IPS DF 6.9 (cell line): ENCODE measurements around the gene SAC3D1.

Source experiments
- DNase-seq: peaks from one replicate; pipeline ENCODE4 v3.0.0-alpha.2; 2013; ENCODE audit warnings: low read depth, low spot score
- H3K27ac ChIP-seq: one replicate; pipeline ENCODE4 v1.5.1; 2013; ENCODE audit warnings: low read length, control low read depth
- H3K27me3 ChIP-seq: 2 replicates; pipeline ENCODE4 v1.6.1; 2013; ENCODE audit warnings: mild to moderate bottlenecking, low read length; ENCODE audit not compliant: control insufficient read depth, insufficient read depth
- H3K36me3 ChIP-seq: 2 replicates; pipeline ENCODE4 v1.6.1; 2013; ENCODE audit warnings: low read length; ENCODE audit not compliant: control insufficient read depth, insufficient read depth
- H3K4me1 ChIP-seq: 2 replicates; pipeline ENCODE4 v1.6.1; 2013; ENCODE audit warnings: low read length; ENCODE audit not compliant: control insufficient read depth, insufficient read depth
- H3K4me3 ChIP-seq: 2 replicates; pipeline ENCODE4 v1.5.1; 2013; ENCODE audit warnings: mild to moderate bottlenecking, low read length
- H3K9me3 ChIP-seq: 2 replicates; pipeline ENCODE4 v1.6.1; 2013; ENCODE audit warnings: low read length, inconsistent platforms; ENCODE audit not compliant: control insufficient read depth, insufficient read depth
- WGBS: extraction: QIAGEN DNeasy Blood & Tissue Kit; methylation state at CpG from one replicate; pipeline ENCODE4 v1.1.7; 2013; ENCODE audit warnings: mixed read lengths, missing lambda C conversion rate; ENCODE audit not compliant: insufficient read length, insufficient coverage; 5-methylcytosine and 5-hydroxymethylcytosine counted together

SAC3D1 gene

GRCh38 chr11:65045061-65045460 is 4.1 kb downstream of the SAC3D1 start:
- Histone ChIP-seq H3K4me3 (no peak overlapping the region), H3K27ac (no peak overlapping the region), H3K9me3 (no peaks in the 10 kb centered on the region), H3K36me3 (peaks cover 20% of the 10 kb centered on the region), H3K4me1 (no peaks in the 10 kb centered on the region), H3K27me3 (no peaks in the 10 kb centered on the region; the same call in 1 of the 2 replicates)
- no peak for DNase-seq
- WGBS: no CpG with 5 or more reads among the region's 5 CpGs

- DNase-seq: no peak
- no peaks in the 10 kb centered on the region; the same call in 1 of the 2 replicates for H3K27me3 ChIP-seq
- WGBS: no CpG with 5 or more reads among the region's 7 CpGs
- no peaks in the 10 kb centered on the region for H3K9me3 ChIP-seq
- no peak overlapping the region for H3K27ac ChIP-seq
- no peaks in the 10 kb centered on the region for H3K4me1 ChIP-seq
- no peak overlapping the region for H3K4me3 ChIP-seq
- H3K36me3 ChIP-seq: peaks cover 20% of the 10 kb centered on the region
Measured at GRCh38 chr11:65045728-65046127, 4.7 kb downstream of the SAC3D1 start.

GRCh38 chr11:65047581-65048422 is 6.8 kb downstream of the SAC3D1 start:
- Histone ChIP-seq H3K4me1 (no peaks in the 10 kb centered on the region), H3K36me3 (peaks cover 20% of the 10 kb centered on the region), H3K27ac (no peak overlapping the region), H3K4me3 (no peak overlapping the region), H3K27me3 (no peaks in the 10 kb centered on the region; the same call in 1 of the 2 replicates), H3K9me3 (no peaks in the 10 kb centered on the region)
- no peak for DNase-seq
- no CpG with 5 or more reads among the region's 56 CpGs for WGBS

- Histone ChIP-seq H3K4me3 (no peak overlapping the region), H3K27me3 (no peaks in the 10 kb centered on the region), H3K36me3 (no peaks in the 10 kb centered on the region), H3K27ac (no peak overlapping the region), H3K4me1 (no peaks in the 10 kb centered on the region), H3K9me3 (no peaks in the 10 kb centered on the region)
- no CpG with 5 or more reads among the region's 9 CpGs for WGBS
- no peak for DNase-seq
Measured at GRCh38 chr11:65051398-65051858, 10.4 kb downstream of the SAC3D1 start.

GRCh38 chr11:65053827-65054508 is 13.0 kb downstream of the SAC3D1 start:
- Histone ChIP-seq H3K4me1 (no peaks in the 10 kb centered on the region), H3K9me3 (no peaks in the 10 kb centered on the region), H3K27me3 (no peaks in the 10 kb centered on the region), H3K36me3 (no peaks in the 10 kb centered on the region), H3K4me3 (no peak overlapping the region), H3K27ac (no peak overlapping the region)
- no peak for DNase-seq
- no CpG with 5 or more reads among the region's 8 CpGs for whole genome bisulfite sequencing

GRCh38 chr11:65055538-65055937 is 14.5 kb downstream of the SAC3D1 start:
- no peaks in the 10 kb centered on the region for H3K27me3 ChIP-seq
- no peaks in the 10 kb centered on the region for H3K36me3 ChIP-seq
- DNase-seq: no peak
- H3K4me3 ChIP-seq: no peak overlapping the region
- no peak overlapping the region for H3K27ac ChIP-seq
- whole genome bisulfite sequencing: no CpG with 5 or more reads among the region's 1 CpG
- no peaks in the 10 kb centered on the region for H3K9me3 ChIP-seq
- H3K4me1 ChIP-seq: no peaks in the 10 kb centered on the region

GRCh38 chr11:65056999-65057398 is 16.0 kb downstream of the SAC3D1 start:
- Histone ChIP-seq H3K4me3 (no peak overlapping the region), H3K27ac (no peak overlapping the region), H3K27me3 (no peaks in the 10 kb centered on the region), H3K36me3 (no peaks in the 10 kb centered on the region), H3K9me3 (no peaks in the 10 kb centered on the region), H3K4me1 (no peaks in the 10 kb centered on the region)
- DNase-seq: no peak
- no CpG with 5 or more reads among the region's 6 CpGs for WGBS

GRCh38 chr11:65057526-65057925 is 16.5 kb downstream of the SAC3D1 start:
- WGBS: no CpG with 5 or more reads among the region's 7 CpGs
- H3K9me3 ChIP-seq: no peaks in the 10 kb centered on the region
- no peaks in the 10 kb centered on the region for H3K4me1 ChIP-seq
- no peak for DNase-seq
- no peak overlapping the region for H3K4me3 ChIP-seq
- H3K27ac ChIP-seq: no peak overlapping the region
- H3K27me3 ChIP-seq: no peaks in the 10 kb centered on the region
- H3K36me3 ChIP-seq: no peaks in the 10 kb centered on the region

GRCh38 chr11:65058012-65058411 is 17.0 kb downstream of the SAC3D1 start:
- Histone ChIP-seq H3K36me3 (no peaks in the 10 kb centered on the region), H3K4me3 (no peak overlapping the region), H3K27me3 (no peaks in the 10 kb centered on the region), H3K27ac (no peak overlapping the region), H3K9me3 (no peaks in the 10 kb centered on the region), H3K4me1 (no peaks in the 10 kb centered on the region)
- WGBS: no CpG with 5 or more reads among the region's 13 CpGs
- DNase-seq: no peak

GRCh38 chr11:65058419-65059054 is 17.5 kb downstream of the SAC3D1 start, which contains the start of gene NAALADL1:
TSS of gene NAALADL1 (minus strand) at chr11:65058553. CDS start at chr11:65058521, 32 bp downstream.
- no peaks in the 10 kb centered on the region for H3K27me3 ChIP-seq
- no peaks in the 10 kb centered on the region for H3K9me3 ChIP-seq
- no peaks in the 10 kb centered on the region for H3K36me3 ChIP-seq
- H3K4me1 ChIP-seq: no peaks in the 10 kb centered on the region
- no CpG with 5 or more reads among the region's 8 CpGs for WGBS
- no peak for DNase-seq
- H3K4me3 ChIP-seq: no peak within 1 kb of the TSS
- no peak within 1 kb of the TSS for H3K27ac ChIP-seq
